Gastrocnemius medialis (tissue), 4 donors: ENCODE measurements around the gene SGMS1. TPM values are rescaled to one million over a fixed set of nuclear protein-coding genes. Genes with fewer than 3 reads are reported as not detected.

ENCODE experiments used
- ATAC-seq, 2 donors: fragments of 150-250 bp; one replicate each; pipeline ENCODE4 v1.9.1; 2016
- DNase-seq, 2 donors: peaks; one replicate each; pipeline ENCODE4 v3.0.0-alpha.2; 2019
- H3K27ac ChIP-seq, 4 donors: fragments of 200-600 bp; sonication (generic); 1 replicate in 1 of 4; 2 replicates in 3 of 4; pipeline ENCODE4 v1.5.1; 2016 to 2018; ENCODE audit warnings: mild to moderate bottlenecking in 2 of 4, moderate library complexity in 1 of 4
- H3K27me3 ChIP-seq, 3 donors: fragments of 200-600 bp; sonication (generic) in 2 of 3; 1 replicate in 1 of 3; 2 replicates in 2 of 3; pipeline versions ENCODE4 v1.5.1 to v1.6.0; 2016 to 2019; ENCODE audit warnings: mild to moderate bottlenecking in 1 of 3, moderate library complexity in 1 of 3
- H3K36me3 ChIP-seq, 2 donors: fragments of 200-600 bp; sonication (generic) in 1 of 2; one replicate each; pipeline ENCODE4 v1.5.1; 2017 to 2018
- H3K4me1 ChIP-seq, 2 donors: fragments of 200-600 bp; sonication (generic) in 1 of 2; one replicate each; pipeline ENCODE4 v1.5.1; 2016 to 2017; ENCODE audit warnings: mild to moderate bottlenecking in 2 of 2
- H3K4me3 ChIP-seq, 4 donors: fragments of 200-600 bp; sonication (generic) in 3 of 4; 1 replicate in 1 of 4; 2 replicates in 3 of 4; pipeline ENCODE4 v1.5.1; 2016 to 2019; ENCODE audit warnings: mild to moderate bottlenecking in 2 of 4
- H3K9me3 ChIP-seq, 3 donors: fragments of 200-600 bp; sonication (generic) in 2 of 3; 1 replicate in 1 of 3; 2 replicates in 2 of 3; pipeline ENCODE4 v1.5.1; 2016 to 2019
- CTCF ChIP-seq, 5 experiments: fragments of 450-650 bp in 3 of 5; fragments of 200-600 bp in 2 of 5; sonication (generic) in 2 of 5; IDR thresholded peaks in 4 of 5; conservative IDR thresholded peaks in 1 of 5; 1 replicate in 4 of 5; 2 replicates in 1 of 5; pipeline ENCODE4 v1.5.1; 2016 to 2019; ENCODE audit warnings: antibody characterized with exemption in 5 of 5, mild to moderate bottlenecking in 3 of 5, moderate library complexity in 3 of 5
- POLR2A ChIP-seq, 2 donors: fragments of 450-650 bp; IDR thresholded peaks; one replicate each; pipeline ENCODE4 v1.6.1; 2017; ENCODE audit warnings: antibody characterized with exemption in 2 of 2, mild to moderate bottlenecking in 2 of 2, moderate library complexity in 2 of 2
- in situ Hi-C, 4 donors: fragments of 200-750 bp; cut with MboI; loops; one replicate each; pipeline versions ENCODE4 v1.15.0 to v1.8.0; 2017; ENCODE audit warnings: low sequenced_read_pairs in 4 of 4
- intact Hi-C: fragments of 100-400 bp; cut with DNase I; formaldehyde crosslinking; loops from one replicate; pipeline ENCODE4 v1.15.1; 2023; ENCODE audit warnings: low total_unique reads
- total RNA-seq, 4 donors: library from RNA; depleted of rRNA; stranded (reverse); fragments of >200 nt; gene quantifications; one replicate each; pipeline versions ENCODE4 v1.1.0 to v1.2.3, GENCODE V29; 2016

Gene SGMS1
- total RNA-seq, 4 donors from 2014 or later: 17.6 to 30.7 (median 25.0) TPM

- TF ChIP-seq POLR2A (IDR thresholded peaks at IDR 0.05) (peak; percentile 54 to 75), CTCF (IDR thresholded peaks at IDR 0.05 in 4 of 5, conservative IDR thresholded peaks at IDR 0.05 in 1 of 5) (no peak)
- H3K4me1 ChIP-seq: peaks cover 15 to 31% of the 10 kb centered on the region in 2 donors
- in situ Hi-C loops: loop anchor here in 1 of 4 donors (25.0 kb wide), 1 partner anchor 210 kb away; no protein-coding TSS in a partner anchor
Observed at GRCh38 chr10:50621968-50622705, 1.6 kb downstream of the SGMS1 start.

GRCh38 chr10:50620899-50621298 lies 2.9 kb downstream of the SGMS1 start:
- no peaks in the 10 kb centered on the region for H3K9me3 ChIP-seq
- H3K36me3 ChIP-seq: no peaks in the 10 kb centered on the region
- no peak for DNase-seq
- intact Hi-C loops (loop anchor here (5.0 to 10.0 kb wide), 4 partner anchors 236 to 1086 kb away; partner anchors contain the start of genes ERCC6, PARG, TIMM23B and WASHC2A), in situ Hi-C loops (loop anchor here in 1 of 4 donors (25.0 kb wide), 1 partner anchor 209 kb away; no protein-coding TSS in a partner anchor)
- peaks cover 15 to 29% of the 10 kb centered on the region in 2 donors for H3K4me1 ChIP-seq
- no peak overlapping the region for H3K4me3 ChIP-seq
- TF ChIP-seq POLR2A (IDR thresholded peaks at IDR 0.05) (no peak), CTCF (IDR thresholded peaks at IDR 0.05 in 4 of 5, conservative IDR thresholded peaks at IDR 0.05 in 1 of 5) (no peak)
- no peaks in the 10 kb centered on the region for H3K27me3 ChIP-seq
- peak overlapping the region; percentile 19 to 100 (median 96) for H3K27ac ChIP-seq
- no peak for ATAC-seq

More at GRCh38 chr10:50621968-50622705, 1.6 kb downstream of the SGMS1 start:
- no peaks in the 10 kb centered on the region for H3K36me3 ChIP-seq
- peak overlapping the region; percentile 73 to 90 (median 84) for H3K4me3 ChIP-seq
- ATAC-seq (peak; percentile 47 to 49), DNase-seq (peak; percentile 99)
- intact Hi-C loops: loop anchor here (2.0 to 10.0 kb wide), 5 partner anchors 237 to 1087 kb away; partner anchors contain the start of genes ERCC6, PARG, TIMM23B and WASHC2A
- no peaks in the 10 kb centered on the region for H3K9me3 ChIP-seq
- no peaks in the 10 kb centered on the region for H3K27me3 ChIP-seq
- H3K27ac ChIP-seq: peak overlapping the region; percentile 94 to 100 (median 98)

- H3K27ac ChIP-seq: no peak overlapping the region
- peaks cover 18 to 26% of the 10 kb centered on the region in 2 donors for H3K4me1 ChIP-seq
- no peaks in the 10 kb centered on the region for H3K27me3 ChIP-seq
- in situ Hi-C loops: loop anchor here in 1 of 4 donors (25.0 kb wide), 1 partner anchor 208 kb away; no protein-coding TSS in a partner anchor
- DNase-seq (no peak), ATAC-seq (no peak)
- intact Hi-C loops: loop anchor here (5.0 to 10.0 kb wide), 4 partner anchors 235 to 1085 kb away; partner anchors contain the start of genes ERCC6, PARG, TIMM23B and WASHC2A
- no peaks in the 10 kb centered on the region for H3K36me3 ChIP-seq
- TF ChIP-seq CTCF (IDR thresholded peaks at IDR 0.05 in 4 of 5, conservative IDR thresholded peaks at IDR 0.05 in 1 of 5) (no peak), POLR2A (IDR thresholded peaks at IDR 0.05) (no peak)
- H3K4me3 ChIP-seq: no peak overlapping the region
- no peaks in the 10 kb centered on the region for H3K9me3 ChIP-seq
Observed at GRCh38 chr10:50619882-50620281, 3.9 kb downstream of the SGMS1 start.

GRCh38 chr10:50619166-50619565 lies 4.6 kb downstream of the SGMS1 start:
- H3K27me3 ChIP-seq: no peaks in the 10 kb centered on the region
- ATAC-seq (no peak), DNase-seq (no peak)
- no peak overlapping the region for H3K27ac ChIP-seq
- TF ChIP-seq POLR2A (IDR thresholded peaks at IDR 0.05) (no peak), CTCF (IDR thresholded peaks at IDR 0.05 in 4 of 5, conservative IDR thresholded peaks at IDR 0.05 in 1 of 5) (no peak)
- in situ Hi-C loops (loop anchor here in 1 of 4 donors (25.0 kb wide), 1 partner anchor 207 kb away; no protein-coding TSS in a partner anchor), intact Hi-C loops (no loop called here)
- no peaks in the 10 kb centered on the region for H3K9me3 ChIP-seq
- no peaks in the 10 kb centered on the region for H3K36me3 ChIP-seq
- no peak overlapping the region for H3K4me3 ChIP-seq
- peaks cover 22 to 32% of the 10 kb centered on the region in 2 donors for H3K4me1 ChIP-seq
